GOT3 (cell line): Measurements from ENCODE around the gene CNOT6L.

Source experiments
- DNase-seq: peaks from one replicate; lab custom pipeline; 2025; ENCODE audit warnings: mixed read lengths; lab: John Stamatoyannopoulos, UW

CNOT6L gene

DNA sequence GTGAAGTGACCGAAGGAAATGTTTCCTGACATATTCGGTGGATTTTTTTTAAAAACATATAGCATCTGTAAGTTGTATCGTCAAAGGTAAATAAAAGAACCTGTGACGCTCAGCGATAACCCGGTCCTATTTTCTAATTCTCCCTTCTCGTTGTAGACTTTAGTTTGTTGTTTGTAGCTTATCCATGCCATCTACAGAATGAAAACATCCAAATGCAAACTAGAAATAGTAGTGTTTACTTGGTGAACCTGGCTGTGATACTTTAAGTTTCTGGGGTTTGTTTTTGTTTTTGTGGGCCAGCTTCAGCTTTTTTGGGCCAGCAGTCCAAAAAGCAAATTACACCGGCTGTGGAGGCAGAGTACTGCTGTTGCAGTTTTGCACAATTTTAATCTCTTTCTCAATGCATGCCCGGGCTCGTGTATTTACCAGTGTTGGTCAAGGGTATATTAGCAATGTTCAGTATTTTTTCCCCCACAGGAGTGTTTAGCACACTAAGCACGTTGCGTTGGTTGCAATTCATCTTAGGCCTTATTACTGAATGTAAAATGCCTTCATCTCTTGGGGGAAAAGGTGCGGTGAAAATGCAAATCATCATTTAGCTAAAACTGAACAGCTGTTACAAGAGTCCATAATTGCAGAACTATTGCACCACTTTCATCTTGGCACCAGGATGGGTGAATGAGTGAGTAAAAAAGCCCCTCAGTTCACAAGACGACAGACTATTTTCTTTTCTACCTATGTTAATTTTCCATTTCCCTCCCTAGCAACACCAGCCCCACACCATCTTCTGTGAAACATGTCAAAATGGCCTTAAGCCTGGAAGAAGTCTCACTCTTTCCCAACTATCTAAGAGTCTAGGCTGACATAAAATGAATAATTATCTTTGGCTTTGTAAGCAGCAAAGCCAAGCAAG lies 1.7 kb upstream of the CNOT6L start:
- DNase-seq, result no peak

DNA sequence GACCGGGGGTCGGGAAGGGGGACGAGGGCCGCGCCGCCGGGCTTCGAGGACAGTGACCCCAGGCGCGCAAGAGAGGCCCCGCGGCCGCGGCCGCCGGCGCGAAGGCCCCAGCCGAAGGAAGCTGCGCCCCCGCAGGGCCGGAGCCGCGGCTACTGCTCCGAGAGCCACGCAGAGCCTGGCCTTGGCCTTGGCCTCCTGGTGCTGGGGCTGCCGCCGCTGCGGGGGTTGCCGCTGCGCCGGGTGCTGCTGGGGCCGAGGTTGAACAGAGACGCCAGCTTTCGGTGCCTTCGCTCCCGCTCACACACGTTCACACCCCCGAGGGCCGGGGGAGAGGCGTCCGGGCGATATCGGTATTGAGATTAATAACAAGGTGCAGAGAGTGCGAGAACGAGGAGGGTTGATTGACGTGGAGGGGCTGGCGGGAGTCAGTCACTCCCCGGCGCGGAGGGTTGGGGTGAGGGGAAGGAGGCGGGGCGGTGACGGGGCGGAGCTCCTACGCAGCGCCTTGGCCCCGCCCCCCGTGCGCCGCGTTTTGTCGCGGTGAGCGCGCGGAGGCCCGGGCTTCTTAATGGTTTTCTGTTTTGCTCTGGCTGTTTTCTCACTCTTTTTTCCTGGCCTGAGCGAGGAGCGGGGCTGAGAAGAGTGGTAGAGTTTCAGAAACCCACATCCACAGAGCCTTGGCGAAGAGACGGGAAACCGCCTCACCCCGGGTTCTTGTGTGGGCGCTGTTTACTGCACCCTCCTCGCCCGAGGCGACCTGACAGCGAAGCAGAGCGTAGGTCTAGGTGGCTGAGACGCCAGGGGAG lies 878 bp upstream of the CNOT6L start:
- DNase-seq, result peak; percentile 75

- no peak for DNase-seq
Measured at GRCh38 chr4:77819404-77819842, 255 bp upstream of the CNOT6L start.

GRCh38 chr4:77818073-77818601 lies 1.0 kb downstream of the CNOT6L start:
- no peak for DNase-seq

DNA sequence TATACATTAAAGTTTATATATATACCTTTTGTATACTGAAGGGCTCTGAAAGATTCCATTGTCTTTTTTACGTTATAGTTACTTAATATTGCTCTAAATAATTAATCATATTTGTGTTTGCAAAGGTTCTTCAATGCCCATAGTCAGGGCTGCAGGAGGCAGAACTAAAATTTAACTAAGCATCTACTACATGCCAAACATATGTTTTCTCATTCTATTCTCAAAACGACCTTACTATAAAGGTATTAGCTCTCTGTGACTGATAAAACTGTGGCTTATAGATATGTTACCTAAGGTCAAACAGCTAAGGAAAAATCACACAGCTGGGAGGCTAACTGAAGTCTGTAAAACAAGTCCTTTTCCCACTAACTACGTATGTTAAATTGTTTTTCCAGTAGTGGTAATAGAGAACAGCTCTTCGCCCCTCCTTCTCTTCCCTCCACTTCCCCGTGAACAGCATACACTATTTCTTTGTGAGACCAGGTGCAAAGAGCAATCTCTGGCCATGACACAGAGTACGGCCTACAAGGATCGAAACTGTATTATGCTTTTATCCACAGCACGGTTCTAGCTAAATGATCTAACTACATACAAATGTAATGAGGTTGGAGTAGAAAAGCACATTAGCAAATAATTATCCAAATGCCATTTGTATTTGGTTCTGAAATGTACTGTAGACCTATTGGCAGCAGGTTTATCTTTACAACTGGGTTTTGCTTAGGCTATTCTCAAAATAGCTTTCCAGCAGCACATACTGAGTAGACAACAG lies 1.7 kb downstream of the CNOT6L start:
- no peak for DNase-seq

GRCh38 chr4:77816546-77816945 lies 2.6 kb downstream of the CNOT6L start:
- no peak for DNase-seq

DNA sequence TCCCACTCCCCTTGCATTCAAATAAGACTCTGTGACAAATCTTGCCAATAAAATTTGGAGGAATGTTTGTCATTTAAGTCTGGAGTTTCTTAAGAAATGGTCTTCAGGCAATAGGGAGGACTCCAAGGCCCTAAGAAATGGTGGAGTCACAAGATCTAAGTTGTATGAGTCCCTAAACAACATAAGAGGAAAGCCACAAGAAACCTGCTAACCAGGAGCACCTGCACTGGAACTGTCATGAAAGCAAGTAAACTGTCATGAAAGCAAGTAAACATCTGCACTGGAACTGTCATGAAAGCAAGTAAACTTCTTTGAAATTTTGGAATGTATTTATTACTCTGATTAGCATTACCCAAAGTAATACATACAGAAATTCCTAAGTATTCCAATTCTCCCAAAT lies 3.5 kb downstream of the CNOT6L start:
- no peak for DNase-seq

GRCh38 chr4:77805840-77806239 lies 13.3 kb downstream of the CNOT6L start:
- no peak for DNase-seq

DNA sequence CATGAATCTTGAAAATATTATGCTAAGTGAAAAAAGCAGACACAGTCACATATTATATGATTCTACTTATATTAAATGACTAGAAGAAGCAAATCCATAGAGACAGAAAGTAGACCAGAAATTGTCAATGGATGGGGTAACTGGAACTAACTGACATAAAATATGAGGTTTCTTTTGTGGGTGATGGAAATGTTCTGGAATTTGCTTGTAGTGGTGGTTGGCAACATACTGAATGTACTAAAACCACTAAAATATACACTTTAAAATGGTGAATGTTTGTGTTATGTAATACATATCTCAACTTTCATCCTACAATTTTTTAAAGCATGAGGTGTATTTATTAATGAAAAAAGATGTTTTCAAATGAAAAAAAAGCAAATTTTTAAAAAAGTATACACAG lies 14.7 kb downstream of the CNOT6L start:
- DNase-seq, result no peak

GRCh38 chr4:77802402-77802801 lies 16.8 kb downstream of the CNOT6L start:
- no peak for DNase-seq

GRCh38 chr4:77801260-77801608 lies 17.9 kb downstream of the CNOT6L start:
- DNase-seq, result no peak

- no peak for DNase-seq
Measured at GRCh38 chr4:77800483-77801259, 18.5 kb downstream of the CNOT6L start.

DNA sequence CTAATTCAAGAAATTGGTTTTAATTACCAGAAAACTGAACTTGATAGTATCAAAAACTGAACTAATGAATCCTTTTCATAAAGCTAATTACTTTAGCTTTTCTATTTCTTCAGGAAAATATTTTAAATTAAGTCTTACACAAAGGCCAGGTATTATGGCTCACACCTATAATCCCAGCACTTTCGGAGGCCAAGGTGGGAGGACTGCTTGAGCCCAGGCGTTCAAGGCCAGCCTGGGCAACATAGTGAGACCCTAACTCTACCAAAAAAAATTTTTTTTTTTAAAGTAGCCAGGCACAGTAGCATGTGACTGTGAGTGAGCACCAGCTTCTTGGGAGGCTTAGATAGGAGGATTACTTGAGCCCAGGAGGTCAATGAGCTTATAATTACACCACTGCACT lies 19.1 kb downstream of the CNOT6L start:
- no peak for DNase-seq

DNA sequence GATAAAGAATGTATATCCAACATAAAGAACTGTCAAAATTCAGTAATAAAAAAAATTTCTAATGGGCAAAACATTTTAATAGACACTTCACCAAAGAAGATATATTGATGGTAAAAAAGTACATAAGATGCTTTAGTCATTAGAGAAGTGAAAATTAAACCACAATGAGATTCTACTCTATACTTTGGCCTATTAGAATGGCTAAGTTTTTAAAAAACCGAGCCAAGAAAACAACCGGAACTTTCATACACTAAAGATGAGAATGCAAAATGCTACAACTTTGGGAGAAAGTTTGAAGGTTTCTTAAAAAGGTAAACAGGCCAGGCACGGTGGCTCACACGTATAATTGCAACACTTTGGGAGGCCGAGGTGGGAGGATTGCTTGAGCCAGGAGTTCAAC lies 20.8 kb downstream of the CNOT6L start:
- DNase-seq, result no peak

GRCh38 chr4:77797239-77797638 lies 21.9 kb downstream of the CNOT6L start:
- no peak for DNase-seq

GRCh38 chr4:77795326-77795725 lies 23.8 kb downstream of the CNOT6L start:
- DNase-seq, result no peak

DNA sequence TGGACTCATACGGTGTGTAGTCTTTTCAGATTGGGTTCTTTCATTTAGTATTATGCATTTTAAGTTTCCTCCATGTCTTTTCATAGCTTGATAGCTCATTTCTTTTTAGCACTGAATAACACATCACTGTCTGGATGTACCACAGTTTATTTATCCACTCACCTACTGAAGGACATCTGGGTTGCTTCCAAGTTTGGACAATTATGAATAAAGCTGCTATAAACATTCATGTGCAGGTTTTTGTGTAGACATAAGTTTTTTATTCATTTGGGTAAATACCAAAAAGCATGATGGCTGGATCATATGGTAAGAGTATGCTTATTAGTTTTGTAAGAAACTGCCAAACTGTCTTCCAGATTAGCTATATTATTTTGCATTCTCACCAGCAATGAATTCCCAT lies 29.0 kb downstream of the CNOT6L start:
- DNase-seq, result no peak

DNA sequence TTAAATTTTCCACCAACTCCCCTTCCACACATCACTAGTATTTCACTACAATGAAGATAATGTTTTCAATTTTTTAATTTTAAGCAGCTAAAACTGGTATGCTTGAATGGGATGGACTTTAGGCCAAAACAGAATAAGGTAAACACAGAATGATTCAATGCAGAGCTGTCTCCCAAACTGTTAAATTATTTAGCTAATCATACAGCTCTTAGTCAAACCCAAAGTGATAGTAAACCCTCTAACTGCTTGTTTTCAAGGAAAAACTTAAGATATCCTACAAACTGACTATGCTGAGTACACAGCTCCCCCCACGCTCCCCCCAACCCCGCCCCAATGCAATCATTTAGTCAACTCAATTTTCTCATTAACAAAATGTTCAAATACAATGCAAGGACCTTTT lies 30.2 kb downstream of the CNOT6L start:
- DNase-seq, result no peak

- no peak for DNase-seq
Measured at GRCh38 chr4:77787969-77788368, 31.2 kb downstream of the CNOT6L start.

DNA sequence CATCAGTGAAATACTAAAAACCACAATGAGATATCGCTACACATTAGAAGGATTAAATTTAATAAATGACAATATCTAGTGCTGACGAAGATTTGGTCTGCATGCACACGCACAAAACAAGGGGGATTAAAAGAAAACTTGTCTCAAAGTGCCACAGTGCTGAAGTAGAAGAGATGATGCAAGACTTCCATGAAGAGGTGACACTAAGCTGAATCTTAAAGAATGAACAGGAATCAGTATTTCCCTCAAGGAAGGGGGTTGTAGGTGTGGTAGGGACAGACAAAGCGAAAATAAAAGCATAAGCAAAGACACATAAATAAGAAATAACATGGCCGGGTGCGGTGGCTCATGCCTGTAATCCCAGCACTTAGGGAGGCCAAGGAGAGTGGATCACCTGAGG lies 33.5 kb downstream of the CNOT6L start:
- DNase-seq, result no peak

- DNase-seq, result no peak
Measured at GRCh38 chr4:77783895-77784294, 35.3 kb downstream of the CNOT6L start.
